ENCODE measurements around the gene SEPTIN8. TPM values are rescaled to one million over a fixed set of nuclear protein-coding genes. Genes with fewer than 3 reads are reported as not detected.

The SEPTIN8 gene
- total and polyA plus RNA-seq, 2 of the 13 experiments (the other 11 are each of a cell fraction or from before 2014, with no cell fraction given): 41.4 to 49.9 TPM

DNA sequence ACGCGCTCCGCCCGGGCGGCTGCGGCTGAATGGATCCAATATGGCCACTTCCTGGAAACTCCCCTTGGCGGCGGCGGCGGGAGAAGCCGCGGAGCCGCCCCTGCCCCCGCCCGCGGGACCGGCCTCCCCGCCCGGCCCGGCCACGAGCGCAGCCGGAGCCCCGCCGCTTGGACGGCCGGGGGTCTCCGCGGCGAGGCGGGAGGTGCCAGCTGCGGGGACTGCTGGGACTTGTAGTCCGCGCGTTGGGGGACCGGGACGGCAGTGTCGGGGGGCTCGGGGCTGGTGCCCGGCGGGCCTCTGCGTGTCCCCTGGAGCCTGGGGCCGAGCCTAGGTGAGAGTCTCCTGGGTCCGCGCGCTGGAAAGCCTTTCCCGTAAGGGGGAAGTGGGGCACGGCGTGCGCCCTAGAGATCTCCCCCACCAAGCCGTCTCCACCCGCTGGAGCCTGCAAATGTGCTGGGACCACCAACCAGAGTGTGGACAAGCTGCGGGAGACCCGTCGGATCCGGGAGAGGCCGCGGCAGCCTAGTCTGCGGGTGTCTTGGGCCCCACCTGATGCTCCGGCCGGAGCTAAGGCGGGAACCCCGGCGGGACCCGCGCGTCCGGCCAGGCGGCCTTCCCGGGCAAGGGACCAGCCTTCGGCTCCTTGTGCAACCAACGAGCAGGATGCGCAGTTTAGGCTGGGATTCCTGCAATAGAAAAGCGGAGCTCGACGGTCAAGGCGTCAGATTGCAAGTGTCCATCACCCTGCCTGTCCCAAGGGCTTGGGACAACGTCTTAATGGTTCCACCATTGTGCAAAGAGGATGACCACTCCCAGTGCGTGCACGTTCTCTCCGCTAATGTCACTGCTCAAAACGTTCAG, at the start of gene SEPTIN8 (continued):
- TF ChIP-seq, protein P1, sequence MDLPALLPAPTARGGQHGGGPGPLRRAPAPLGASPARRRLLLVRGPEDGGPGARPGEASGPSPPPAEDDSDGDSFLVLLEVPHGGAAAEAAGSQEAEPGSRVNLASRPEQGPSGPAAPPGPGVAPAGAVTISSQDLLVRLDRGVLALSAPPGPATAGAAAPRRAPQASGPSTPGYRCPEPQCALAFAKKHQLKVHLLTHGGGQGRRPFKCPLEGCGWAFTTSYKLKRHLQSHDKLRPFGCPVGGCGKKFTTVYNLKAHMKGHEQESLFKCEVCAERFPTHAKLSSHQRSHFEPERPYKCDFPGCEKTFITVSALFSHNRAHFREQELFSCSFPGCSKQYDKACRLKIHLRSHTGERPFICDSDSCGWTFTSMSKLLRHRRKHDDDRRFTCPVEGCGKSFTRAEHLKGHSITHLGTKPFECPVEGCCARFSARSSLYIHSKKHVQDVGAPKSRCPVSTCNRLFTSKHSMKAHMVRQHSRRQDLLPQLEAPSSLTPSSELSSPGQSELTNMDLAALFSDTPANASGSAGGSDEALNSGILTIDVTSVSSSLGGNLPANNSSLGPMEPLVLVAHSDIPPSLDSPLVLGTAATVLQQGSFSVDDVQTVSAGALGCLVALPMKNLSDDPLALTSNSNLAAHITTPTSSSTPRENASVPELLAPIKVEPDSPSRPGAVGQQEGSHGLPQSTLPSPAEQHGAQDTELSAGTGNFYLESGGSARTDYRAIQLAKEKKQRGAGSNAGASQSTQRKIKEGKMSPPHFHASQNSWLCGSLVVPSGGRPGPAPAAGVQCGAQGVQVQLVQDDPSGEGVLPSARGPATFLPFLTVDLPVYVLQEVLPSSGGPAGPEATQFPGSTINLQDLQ (CRISPR knock-in tag; IDR thresholded peaks at IDR 0.05): 0 out of 2 replicates have a peak, but pooled peaks have one; percentile 23
- TF ChIP-seq SP140L (CRISPR knock-in tag; IDR thresholded peaks at IDR 0.05; ENCODE audit: borderline replicate concordance) (no peak), ATM (IDR thresholded peaks at IDR 0.05; ENCODE audit: borderline replicate concordance) (no peak), SIX4 (CRISPR knock-in tag; IDR thresholded peaks at IDR 0.05) (no peak), DPF2 (CRISPR knock-in tag; IDR thresholded peaks at IDR 0.05; ENCODE audit: borderline replicate concordance, low read depth) (no peak), KAT2B (IDR thresholded peaks at IDR 0.05; ENCODE audit: borderline replicate concordance, low read depth, low read length) (no peak), U2AF2 (IDR thresholded peaks at IDR 0.05; ENCODE audit: low read depth, low read length) (no peak), YY1 (IDR thresholded peaks at IDR 0.05; ENCODE audit: insufficient read depth, insufficient replicate concordance, low read depth, low read length) (peak; percentile 88), ATF7 (IDR thresholded peaks at IDR 0.05) (no peak), ATF7 (CRISPR knock-in tag; IDR thresholded peaks at IDR 0.05) (no peak), SNAI1 (CRISPR knock-in tag; IDR thresholded peaks at IDR 0.05; ENCODE audit: borderline replicate concordance) (no peak), YEATS2 (CRISPR knock-in tag; IDR thresholded peaks at IDR 0.05; ENCODE audit: borderline replicate concordance) (no peak), MAZ (IDR thresholded peaks at IDR 0.05; ENCODE audit: borderline replicate concordance, low read depth, low read length) (no peak), MAZ (CRISPR knock-in tag; IDR thresholded peaks at IDR 0.05; ENCODE audit: low read depth) (peak; percentile 63), THAP11 (CRISPR knock-in tag; IDR thresholded peaks at IDR 0.05) (peak; percentile 96), KDM5B (CRISPR knock-in tag; IDR thresholded peaks at IDR 0.05; ENCODE audit: borderline replicate concordance) (peak; percentile 47; the same call in 1 of the 2 replicates)
- TF ChIP-seq, protein P2, sequence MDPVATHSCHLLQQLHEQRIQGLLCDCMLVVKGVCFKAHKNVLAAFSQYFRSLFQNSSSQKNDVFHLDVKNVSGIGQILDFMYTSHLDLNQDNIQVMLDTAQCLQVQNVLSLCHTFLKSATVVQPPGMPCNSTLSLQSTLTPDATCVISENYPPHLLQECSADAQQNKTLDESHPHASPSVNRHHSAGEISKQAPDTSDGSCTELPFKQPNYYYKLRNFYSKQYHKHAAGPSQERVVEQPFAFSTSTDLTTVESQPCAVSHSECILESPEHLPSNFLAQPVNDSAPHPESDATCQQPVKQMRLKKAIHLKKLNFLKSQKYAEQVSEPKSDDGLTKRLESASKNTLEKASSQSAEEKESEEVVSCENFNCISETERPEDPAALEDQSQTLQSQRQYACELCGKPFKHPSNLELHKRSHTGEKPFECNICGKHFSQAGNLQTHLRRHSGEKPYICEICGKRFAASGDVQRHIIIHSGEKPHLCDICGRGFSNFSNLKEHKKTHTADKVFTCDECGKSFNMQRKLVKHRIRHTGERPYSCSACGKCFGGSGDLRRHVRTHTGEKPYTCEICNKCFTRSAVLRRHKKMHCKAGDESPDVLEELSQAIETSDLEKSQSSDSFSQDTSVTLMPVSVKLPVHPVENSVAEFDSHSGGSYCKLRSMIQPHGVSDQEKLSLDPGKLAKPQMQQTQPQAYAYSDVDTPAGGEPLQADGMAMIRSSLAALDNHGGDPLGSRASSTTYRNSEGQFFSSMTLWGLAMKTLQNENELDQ (CRISPR knock-in tag; IDR thresholded peaks at IDR 0.05; ENCODE audit: borderline replicate concordance): no peak
- TF ChIP-seq, protein P3, sequence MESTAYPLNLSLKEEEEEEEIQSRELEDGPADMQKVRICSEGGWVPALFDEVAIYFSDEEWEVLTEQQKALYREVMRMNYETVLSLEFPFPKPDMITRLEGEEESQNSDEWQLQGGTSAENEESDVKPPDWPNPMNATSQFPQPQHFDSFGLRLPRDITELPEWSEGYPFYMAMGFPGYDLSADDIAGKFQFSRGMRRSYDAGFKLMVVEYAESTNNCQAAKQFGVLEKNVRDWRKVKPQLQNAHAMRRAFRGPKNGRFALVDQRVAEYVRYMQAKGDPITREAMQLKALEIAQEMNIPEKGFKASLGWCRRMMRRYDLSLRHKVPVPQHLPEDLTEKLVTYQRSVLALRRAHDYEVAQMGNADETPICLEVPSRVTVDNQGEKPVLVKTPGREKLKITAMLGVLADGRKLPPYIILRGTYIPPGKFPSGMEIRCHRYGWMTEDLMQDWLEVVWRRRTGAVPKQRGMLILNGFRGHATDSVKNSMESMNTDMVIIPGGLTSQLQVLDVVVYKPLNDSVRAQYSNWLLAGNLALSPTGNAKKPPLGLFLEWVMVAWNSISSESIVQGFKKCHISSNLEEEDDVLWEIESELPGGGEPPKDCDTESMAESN (CRISPR knock-in tag; conservative IDR thresholded peaks at IDR 0.05): peak; percentile 45; the same call in 1 of the 2 replicates
- TF ChIP-seq, protein P4, sequence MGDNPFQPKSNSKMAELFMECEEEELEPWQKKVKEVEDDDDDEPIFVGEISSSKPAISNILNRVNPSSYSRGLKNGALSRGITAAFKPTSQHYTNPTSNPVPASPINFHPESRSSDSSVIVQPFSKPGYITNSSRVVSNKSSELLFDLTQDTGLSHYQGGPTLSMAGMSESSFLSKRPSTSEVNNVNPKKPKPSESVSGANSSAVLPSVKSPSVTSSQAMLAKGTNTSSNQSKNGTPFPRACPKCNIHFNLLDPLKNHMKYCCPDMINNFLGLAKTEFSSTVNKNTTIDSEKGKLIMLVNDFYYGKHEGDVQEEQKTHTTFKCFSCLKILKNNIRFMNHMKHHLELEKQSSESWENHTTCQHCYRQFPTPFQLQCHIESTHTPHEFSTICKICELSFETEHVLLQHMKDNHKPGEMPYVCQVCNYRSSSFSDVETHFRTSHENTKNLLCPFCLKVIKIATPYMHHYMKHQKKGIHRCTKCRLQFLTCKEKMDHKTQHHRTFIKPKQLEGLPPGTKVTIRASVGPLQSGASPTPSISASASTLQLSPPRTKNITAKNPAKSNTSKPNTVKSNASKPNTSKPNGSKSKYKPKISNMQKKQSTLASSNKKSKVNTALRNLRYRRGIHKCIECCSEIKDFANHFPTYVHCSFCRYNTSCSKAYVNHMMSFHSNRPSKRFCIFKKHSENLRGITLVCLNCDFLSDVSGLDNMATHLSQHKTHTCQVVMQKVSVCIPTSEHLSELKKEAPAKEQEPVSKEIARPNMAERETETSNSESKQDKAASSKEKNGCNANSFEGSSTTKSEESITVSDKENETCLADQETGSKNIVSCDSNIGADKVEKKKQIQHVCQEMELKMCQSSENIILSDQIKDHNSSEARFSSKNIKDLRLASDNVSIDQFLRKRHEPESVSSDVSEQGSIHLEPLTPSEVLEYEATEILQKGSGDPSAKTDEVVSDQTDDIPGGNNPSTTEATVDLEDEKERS (CRISPR knock-in tag; IDR thresholded peaks at IDR 0.05): 0 out of 2 replicates have a peak, but pooled peaks have one; percentile 54

Measured in HepG2 (cell line).